Chondrocyte (in vitro differentiated cells): ENCODE measurements around the gene SLC9A9. TPM values are rescaled to one million over a fixed set of nuclear protein-coding genes. Genes with fewer than 3 reads are reported as not detected.

Experiments used
- DNase-seq: peaks from one replicate; pipeline ENCODE4 v3.0.0; 2021; ENCODE audit warnings: mixed read lengths, low spot score
- H3K27ac Mint-ChIP-seq: one replicate; pipeline ENCODE4 v1.8.0; 2021; ENCODE audit warnings: mild to moderate bottlenecking, moderate library complexity, mixed read lengths; ENCODE audit not compliant: unreplicated experiment
- H3K27me3 Mint-ChIP-seq: 2 replicates; pipeline ENCODE4 v1.8.0; 2021; ENCODE audit warnings: low read depth, mixed read lengths
- H3K36me3 Mint-ChIP-seq: 2 replicates; pipeline ENCODE4 v1.8.0; 2021; ENCODE audit warnings: low read depth, mixed read lengths
- H3K4me1 Mint-ChIP-seq: 2 replicates; pipeline ENCODE4 v1.8.0; 2021; ENCODE audit warnings: low read depth, mild to moderate bottlenecking, mixed read lengths
- H3K4me3 Mint-ChIP-seq: one replicate; pipeline ENCODE4 v1.8.0; 2021; ENCODE audit warnings: mild to moderate bottlenecking, moderate library complexity, mixed read lengths; ENCODE audit not compliant: unreplicated experiment
- H3K9me3 Mint-ChIP-seq: 2 replicates; pipeline ENCODE4 v1.8.0; 2021; ENCODE audit warnings: low read depth, mixed read lengths
- CTCF ChIP-seq: fragments of 200-600 bp; sonication (generic); IDR thresholded peaks from 2 replicates; pipeline ENCODE4 v1.5.0; 2021; ENCODE audit warnings: antibody characterized with exemption, mild to moderate bottlenecking, moderate library complexity
- total RNA-seq: library from RNA; stranded (reverse); gene quantifications from 3 replicates; pipeline ENCODE4 v1.2.1, GENCODE V29; 2021

The SLC9A9 gene
- total RNA-seq, 1 donor from 2014 or later: 2.6 TPM

- no peak overlapping the region for H3K4me3 Mint-ChIP-seq
- no peak for TF ChIP-seq CTCF
- H3K9me3 Mint-ChIP-seq: peaks cover 1% of the 10 kb centered on the region
- H3K36me3 Mint-ChIP-seq: no peaks in the 10 kb centered on the region
- no peaks in the 10 kb centered on the region for H3K27me3 Mint-ChIP-seq
- no peaks in the 10 kb centered on the region for H3K4me1 Mint-ChIP-seq
- no peak overlapping the region for H3K27ac Mint-ChIP-seq
- no peak for DNase-seq
Measured at GRCh38 chr3:143408771-143409170, 439.5 kb downstream of the SLC9A9 start.

GRCh38 chr3:143402602-143403001, 445.7 kb downstream of the SLC9A9 start:
- Mint-ChIP-seq H3K27me3 (no peaks in the 10 kb centered on the region), H3K4me1 (no peaks in the 10 kb centered on the region), H3K9me3 (peaks cover 14% of the 10 kb centered on the region), H3K27ac (no peak overlapping the region), H3K36me3 (peaks cover 2% of the 10 kb centered on the region), H3K4me3 (no peak overlapping the region)
- no peak for TF ChIP-seq CTCF
- DNase-seq: no peak

- H3K9me3 Mint-ChIP-seq: peaks cover 21% of the 10 kb centered on the region
Measured at GRCh38 chr3:143396790-143397189, 451.5 kb downstream of the SLC9A9 start.

GRCh38 chr3:143389388-143389787, 458.9 kb downstream of the SLC9A9 start:
- no peaks in the 10 kb centered on the region for H3K4me1 Mint-ChIP-seq
- TF ChIP-seq CTCF: no peak
- no peak overlapping the region for H3K27ac Mint-ChIP-seq
- no peak for DNase-seq
- peaks cover 2% of the 10 kb centered on the region for H3K27me3 Mint-ChIP-seq
- peaks cover 11% of the 10 kb centered on the region for H3K36me3 Mint-ChIP-seq
- H3K4me3 Mint-ChIP-seq: no peak overlapping the region
- peaks cover 20% of the 10 kb centered on the region for H3K9me3 Mint-ChIP-seq

More at GRCh38 chr3:143396790-143397189, 451.5 kb downstream of the SLC9A9 start:
- DNase-seq: no peak
- no peak for TF ChIP-seq CTCF
- Mint-ChIP-seq H3K27me3 (no peaks in the 10 kb centered on the region), H3K27ac (no peak overlapping the region), H3K36me3 (peaks cover 13% of the 10 kb centered on the region), H3K4me3 (no peak overlapping the region), H3K4me1 (no peaks in the 10 kb centered on the region)

- H3K27ac Mint-ChIP-seq: no peak overlapping the region
- peaks cover 2% of the 10 kb centered on the region for H3K27me3 Mint-ChIP-seq
- H3K36me3 Mint-ChIP-seq: peaks cover 5% of the 10 kb centered on the region
- peaks cover 10% of the 10 kb centered on the region for H3K4me1 Mint-ChIP-seq
- no peak for TF ChIP-seq CTCF
- no peak overlapping the region for H3K4me3 Mint-ChIP-seq
- no peak for DNase-seq
- H3K9me3 Mint-ChIP-seq: peaks cover 10% of the 10 kb centered on the region
Measured at GRCh38 chr3:143387425-143387824, 460.8 kb downstream of the SLC9A9 start.
